ENCODE results near the gene EMP2. TPM values are rescaled to one million over a fixed set of nuclear protein-coding genes. Genes with fewer than 3 reads are reported as not detected.
"Not testable (repeated sequence)": the region's sequence is repeated elsewhere in the genome, so short reads cannot be mapped to it uniquely, and the experiment has no call there.

The EMP2 gene
- total and polyA plus RNA-seq, 5 donors: 34.4 to 85.0 (median 73.6) TPM

- DNase-seq (no peak), ATAC-seq (no peak)
- WGBS: 84% methylated on average over 7 of the region's 7 CpGs
- intact Hi-C loops (cut with DNase I): loop anchor here in 2 of 4 donors (5.0 to 10.0 kb wide), 2 partner anchors 54 to 56 kb away; no protein-coding TSS in a partner anchor
- no peaks in the 10 kb centered on the region for H3K27me3 ChIP-seq (ENCODE audit: control insufficient read depth, insufficient read depth)
- no peaks in the 10 kb centered on the region for H3K4me1 ChIP-seq (ENCODE audit: control insufficient read depth, insufficient read depth, low read length)
- no peak overlapping the region for H3K4me3 ChIP-seq (ENCODE audit: low read length)
- no peaks in the 10 kb centered on the region for H3K9me3 ChIP-seq (ENCODE audit: control insufficient read depth, low read length)
- no peak overlapping the region for H3K27ac ChIP-seq (ENCODE audit: low read length)
Observed at GRCh38 chr16:10520869-10521578, 59.4 kb downstream of the EMP2 start.

GRCh38 chr16:10519929-10520868 is 60.2 kb downstream of the EMP2 start:
- no peaks in the 10 kb centered on the region for H3K9me3 ChIP-seq (ENCODE audit: control insufficient read depth, low read length)
- peak in 1 of 2 donors; percentile 29 for ATAC-seq
- 87% methylated on average over 10 of the region's 10 CpGs for WGBS
- intact Hi-C loops (cut with DNase I): loop anchor here (5.0 to 10.0 kb wide), 4 partner anchors 55 to 395 kb away; no protein-coding TSS in a partner anchor
- no peak overlapping the region for H3K4me3 ChIP-seq (ENCODE audit: low read length)
- H3K4me1 ChIP-seq (ENCODE audit: control insufficient read depth, insufficient read depth, low read length): no peaks in the 10 kb centered on the region
- no peaks in the 10 kb centered on the region for H3K27me3 ChIP-seq (ENCODE audit: control insufficient read depth, insufficient read depth)
- no peak for DNase-seq
- no peak overlapping the region for H3K27ac ChIP-seq (ENCODE audit: low read length)

GRCh38 chr16:10519297-10519696 is 61.1 kb downstream of the EMP2 start:
- no CpG with 5 or more reads among the region's 1 CpG for WGBS
- ATAC-seq: no peak
- no peaks in the 10 kb centered on the region for H3K9me3 ChIP-seq (ENCODE audit: control insufficient read depth, low read length)
- intact Hi-C loops (cut with DNase I): loop anchor here in 3 of 4 donors (5.0 to 10.0 kb wide), 2 partner anchors 213 to 396 kb away; no protein-coding TSS in a partner anchor
- no peaks in the 10 kb centered on the region for H3K27me3 ChIP-seq (ENCODE audit: control insufficient read depth, insufficient read depth)
- H3K4me1 ChIP-seq (ENCODE audit: control insufficient read depth, insufficient read depth, low read length): no peaks in the 10 kb centered on the region
- no peak for DNase-seq
- no peak overlapping the region for H3K4me3 ChIP-seq (ENCODE audit: low read length)
- H3K27ac ChIP-seq (ENCODE audit: low read length): no peak overlapping the region

GRCh38 chr16:10518479-10519041 is 61.8 kb downstream of the EMP2 start:
- H3K27me3 ChIP-seq (ENCODE audit: control insufficient read depth, insufficient read depth): no peaks in the 10 kb centered on the region
- ATAC-seq: no peak
- DNase-seq: no peak
- H3K27ac ChIP-seq (ENCODE audit: low read length): no peak overlapping the region
- intact Hi-C loops (cut with DNase I): loop anchor here in 3 of 4 donors (5.0 to 10.0 kb wide), 2 partner anchors 214 to 396 kb away; no protein-coding TSS in a partner anchor
- no peaks in the 10 kb centered on the region for H3K4me1 ChIP-seq (ENCODE audit: control insufficient read depth, insufficient read depth, low read length)
- 73% methylated on average over 7 of the region's 7 CpGs for WGBS
- H3K9me3 ChIP-seq (ENCODE audit: control insufficient read depth, low read length): no peaks in the 10 kb centered on the region
- no peak overlapping the region for H3K4me3 ChIP-seq (ENCODE audit: low read length)

- Histone ChIP-seq H3K9me3 (ENCODE audit: control insufficient read depth, low read length) (no peaks in the 10 kb centered on the region), H3K27me3 (ENCODE audit: control insufficient read depth, insufficient read depth) (no peaks in the 10 kb centered on the region), H3K4me1 (ENCODE audit: control insufficient read depth, insufficient read depth, low read length) (no peaks in the 10 kb centered on the region), H3K4me3 (ENCODE audit: low read length) (no peak overlapping the region), H3K27ac (ENCODE audit: low read length) (no peak overlapping the region)
- ATAC-seq: peak in 1 of 2 donors; percentile 49
- WGBS: 75% methylated on average over 5 of the region's 5 CpGs
- intact Hi-C loops (cut with DNase I): loop anchor here in 3 of 4 donors (5.0 to 10.0 kb wide), 2 partner anchors 214 to 397 kb away; no protein-coding TSS in a partner anchor
- no peak for DNase-seq
Observed at GRCh38 chr16:10517868-10518267, 62.5 kb downstream of the EMP2 start.

- intact Hi-C loops (cut with DNase I): loop anchor here (2.0 to 10.0 kb wide), 4 partner anchors 218 to 400 kb away; no protein-coding TSS in a partner anchor
- peak overlapping the region; percentile 56 for H3K27ac ChIP-seq (ENCODE audit: low read length)
- H3K27me3 ChIP-seq (ENCODE audit: control insufficient read depth, insufficient read depth): no peaks in the 10 kb centered on the region
- WGBS: 31% methylated on average over 6 of the region's 6 CpGs
- no peaks in the 10 kb centered on the region for H3K9me3 ChIP-seq (ENCODE audit: control insufficient read depth, low read length)
- ATAC-seq (peak; percentile 34 to 61), DNase-seq (peak in 1 of 3 donors; percentile 38)
- H3K4me3 ChIP-seq (ENCODE audit: low read length): no peak overlapping the region
- H3K4me1 ChIP-seq (ENCODE audit: control insufficient read depth, insufficient read depth, low read length): no peaks in the 10 kb centered on the region
Observed at GRCh38 chr16:10514369-10515055, 65.9 kb downstream of the EMP2 start.

- Histone ChIP-seq H3K27me3 (ENCODE audit: control insufficient read depth, insufficient read depth) (no peaks in the 10 kb centered on the region), H3K4me3 (ENCODE audit: low read length) (no peak overlapping the region), H3K9me3 (ENCODE audit: control insufficient read depth, low read length) (no peaks in the 10 kb centered on the region), H3K4me1 (ENCODE audit: control insufficient read depth, insufficient read depth, low read length) (no peaks in the 10 kb centered on the region), H3K27ac (ENCODE audit: low read length) (no peak overlapping the region)
- intact Hi-C loops (cut with DNase I): loop anchor here in 2 of 4 donors (2.0 to 10.0 kb wide), 3 partner anchors 255 to 403 kb away; no protein-coding TSS in a partner anchor
- WGBS: 98% methylated on average over 1 of the region's 1 CpG
- no peak for ATAC-seq
- DNase-seq: no peak
Observed at GRCh38 chr16:10511829-10512228, 68.6 kb downstream of the EMP2 start.

GRCh38 chr16:10510279-10510678 is 70.1 kb downstream of the EMP2 start:
- Histone ChIP-seq H3K27me3 (ENCODE audit: control insufficient read depth, insufficient read depth) (no peaks in the 10 kb centered on the region), H3K4me1 (ENCODE audit: control insufficient read depth, insufficient read depth, low read length) (no peaks in the 10 kb centered on the region), H3K27ac (ENCODE audit: low read length) (no peak overlapping the region), H3K9me3 (ENCODE audit: control insufficient read depth, low read length) (no peaks in the 10 kb centered on the region), H3K4me3 (ENCODE audit: low read length) (no peak overlapping the region)
- DNase-seq (no peak), ATAC-seq (no peak)
- intact Hi-C loops (cut with DNase I): loop anchor here in 2 of 4 donors (2.0 to 10.0 kb wide), 3 partner anchors 253 to 405 kb away; no protein-coding TSS in a partner anchor
- 46% methylated on average over 2 of the region's 2 CpGs for WGBS

GRCh38 chr16:10509534-10510025 is 70.8 kb downstream of the EMP2 start:
- no peak overlapping the region for H3K27ac ChIP-seq (ENCODE audit: low read length)
- intact Hi-C loops (cut with DNase I): loop anchor here (2.0 to 10.0 kb wide), 5 partner anchors 192 to 405 kb away; no protein-coding TSS in a partner anchor
- H3K4me3 ChIP-seq (ENCODE audit: low read length): no peak overlapping the region
- DNase-seq (peak in 2 of 3 donors; percentile 28 to 58), ATAC-seq (peak; percentile 89 to 90)
- no peaks in the 10 kb centered on the region for H3K4me1 ChIP-seq (ENCODE audit: control insufficient read depth, insufficient read depth, low read length)
- no peaks in the 10 kb centered on the region for H3K9me3 ChIP-seq (ENCODE audit: control insufficient read depth, low read length)
- H3K27me3 ChIP-seq (ENCODE audit: control insufficient read depth, insufficient read depth): no peaks in the 10 kb centered on the region
- 26% methylated on average over 6 of the region's 6 CpGs for WGBS

- not testable (repeated sequence) for DNase-seq; H3K4me1 ChIP-seq (ENCODE audit: control insufficient read depth, insufficient read depth, low read length); H3K4me3 ChIP-seq (ENCODE audit: low read length); H3K9me3 ChIP-seq (ENCODE audit: control insufficient read depth, low read length); H3K27me3 ChIP-seq (ENCODE audit: control insufficient read depth, insufficient read depth); H3K27ac ChIP-seq (ENCODE audit: low read length); ATAC-seq
- WGBS: 78% methylated on average over 3 of the region's 3 CpGs
- intact Hi-C loops (cut with DNase I): loop anchor here in 2 of 4 donors (5.0 kb wide), 2 partner anchors 188 to 193 kb away; no protein-coding TSS in a partner anchor
Observed at GRCh38 chr16:10505286-10505685, 75.1 kb downstream of the EMP2 start.
